GM21528 (cell line): ENCODE measurements around the gene STXBP5.
"Not testable (repeated sequence)": the region's sequence is repeated elsewhere in the genome, so short reads cannot be mapped to it uniquely, and the experiment has no call there.

ENCODE experiments used
- ATAC-seq: cut with Tn5 transposase; IDR thresholded peaks from one replicate; pipeline ENCODE4 v1.9.1; 2021; ENCODE audit warnings: mild to moderate bottlenecking, moderate library complexity; ENCODE audit not compliant: unreplicated experiment, low FRiP score

STXBP5 gene

GRCh38 chr6:147347882-147348575 lies 143.8 kb downstream of the STXBP5 start:
- no peak for ATAC-seq

DNA sequence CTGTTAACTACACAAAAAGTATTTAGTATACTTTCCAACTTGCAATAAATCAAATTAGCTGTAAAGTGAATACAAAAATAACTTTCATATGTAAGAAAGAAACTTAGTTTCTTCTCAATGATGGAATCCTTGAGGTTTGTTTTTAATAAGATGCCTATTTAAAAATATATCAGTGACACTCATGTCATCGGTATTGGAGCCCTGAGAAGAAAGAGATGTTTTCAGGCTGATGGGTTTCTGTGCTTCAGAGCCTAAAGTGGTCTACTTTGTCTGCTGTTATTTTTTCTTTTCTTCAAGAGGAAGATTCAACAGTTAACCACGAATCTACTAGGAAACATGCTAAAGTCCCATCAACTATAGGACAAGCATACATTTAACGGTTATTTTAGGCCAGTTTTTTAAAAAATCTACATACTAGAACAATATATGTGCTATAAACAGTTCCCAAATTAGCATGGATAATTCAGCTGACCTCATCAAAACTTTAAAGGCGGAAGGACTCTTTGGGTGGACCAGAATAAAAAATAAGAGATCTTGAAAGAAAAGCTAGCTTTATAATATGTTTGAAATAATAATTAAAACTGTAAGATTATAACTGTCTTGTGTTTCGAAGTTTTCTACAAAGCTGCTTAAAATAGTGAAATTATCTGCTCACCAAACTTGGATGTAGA lies 157.2 kb downstream of the STXBP5 start:
- no peak for ATAC-seq

DNA sequence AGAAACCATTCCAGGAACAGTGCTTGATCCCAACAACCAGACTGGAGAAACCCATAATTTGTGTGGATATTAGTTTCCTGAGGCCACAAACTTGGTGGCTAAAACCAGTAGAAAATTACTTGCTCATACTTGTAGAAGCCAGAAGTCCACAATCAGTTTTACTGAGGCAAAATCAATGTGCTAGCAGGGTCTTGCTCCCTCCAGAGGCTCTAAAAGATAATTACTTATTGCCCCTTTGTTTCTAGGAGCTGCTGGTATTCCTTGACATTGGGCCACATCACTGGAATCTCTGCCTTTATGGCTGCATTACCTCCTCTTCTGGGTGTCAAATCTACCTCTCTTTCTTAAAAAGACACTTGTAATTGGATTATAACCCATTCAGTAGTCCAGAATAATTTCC lies 162.1 kb downstream of the STXBP5 start:
- ATAC-seq = no peak

DNA sequence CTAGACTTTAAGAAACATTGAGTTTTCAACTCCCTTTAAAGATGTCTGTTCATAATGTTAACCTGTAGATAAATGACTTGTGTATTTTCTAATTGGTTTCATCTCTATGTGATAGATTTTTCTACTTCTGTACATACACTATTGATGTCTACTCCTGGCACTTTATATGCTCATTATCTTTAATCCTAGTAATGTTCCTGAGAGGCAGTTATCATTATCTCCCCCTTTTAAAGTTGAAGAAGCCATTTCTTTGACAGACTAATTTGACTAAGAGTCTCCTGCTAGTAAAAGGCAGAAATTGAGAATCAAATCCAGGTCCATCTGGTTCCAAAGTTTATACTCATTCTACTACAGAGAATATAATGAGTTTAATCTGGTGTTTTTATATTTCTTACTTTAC lies 167.1 kb downstream of the STXBP5 start:
- ATAC-seq = no peak

DNA sequence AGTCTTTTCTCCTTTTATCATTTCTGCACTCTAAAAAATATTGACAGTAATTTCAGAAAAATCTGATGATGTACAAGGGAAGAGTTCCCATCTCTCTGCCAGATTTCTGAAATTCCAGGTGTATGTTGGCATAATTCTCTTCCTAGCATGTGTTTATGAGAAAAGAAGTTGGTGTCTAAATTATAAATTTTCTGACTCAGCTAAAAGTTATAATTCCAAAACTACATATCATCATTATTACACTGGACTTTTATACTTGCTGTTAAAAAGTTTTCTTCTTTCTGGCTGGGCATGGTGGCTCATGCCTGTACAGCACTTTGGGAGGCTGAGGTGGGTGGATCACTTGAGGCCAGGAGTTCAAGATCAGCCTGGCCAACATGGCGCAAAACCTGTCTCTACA lies 168.6 kb downstream of the STXBP5 start:
- ATAC-seq = no peak

DNA sequence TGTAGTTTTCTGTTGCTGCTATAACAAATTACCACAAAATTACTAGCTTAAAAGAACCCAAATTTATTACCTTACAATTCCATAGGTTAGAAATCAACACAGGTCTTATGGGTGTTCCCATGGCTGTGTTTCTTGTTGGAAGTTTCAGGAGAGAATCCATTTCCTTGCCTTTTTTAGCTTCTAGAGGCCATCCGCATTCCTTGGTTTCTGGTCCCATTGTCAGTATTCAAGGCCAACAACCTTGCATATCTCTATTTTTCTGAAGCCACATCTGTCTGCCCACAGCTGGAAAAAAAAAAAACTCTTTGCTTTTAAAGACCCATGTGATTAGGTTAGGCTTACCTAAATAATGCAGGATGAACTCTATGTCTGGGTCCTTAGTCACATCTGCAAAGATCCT lies 174.6 kb downstream of the STXBP5 start:
- no peak for ATAC-seq

GRCh38 chr6:147380841-147381240 lies 176.6 kb downstream of the STXBP5 start:
- not testable (repeated sequence) for ATAC-seq

- no peak for ATAC-seq
Measured at GRCh38 chr6:147381712-147382111, 177.5 kb downstream of the STXBP5 start.

- no peak for ATAC-seq
Measured at GRCh38 chr6:147382945-147383554, 178.8 kb downstream of the STXBP5 start.

DNA sequence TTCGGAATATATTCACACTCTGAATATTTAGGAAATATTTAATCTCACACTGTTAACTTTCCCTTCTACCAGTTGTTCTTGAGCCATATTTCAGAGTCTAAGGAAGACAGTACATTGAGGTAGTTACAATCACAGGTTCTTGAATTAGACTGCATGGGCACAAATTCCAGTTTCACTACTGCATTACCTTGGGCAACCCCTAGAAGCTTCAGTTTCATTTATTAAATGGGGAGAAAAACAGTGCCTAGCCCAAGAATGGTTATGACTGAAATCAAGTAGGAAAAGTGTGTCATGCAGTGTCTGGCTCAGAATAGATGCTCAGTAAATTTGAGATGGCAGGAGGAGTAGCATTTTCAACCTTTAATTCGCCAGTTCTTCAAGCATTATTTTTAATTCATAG lies 179.8 kb downstream of the STXBP5 start:
- ATAC-seq = peak; percentile 52

DNA sequence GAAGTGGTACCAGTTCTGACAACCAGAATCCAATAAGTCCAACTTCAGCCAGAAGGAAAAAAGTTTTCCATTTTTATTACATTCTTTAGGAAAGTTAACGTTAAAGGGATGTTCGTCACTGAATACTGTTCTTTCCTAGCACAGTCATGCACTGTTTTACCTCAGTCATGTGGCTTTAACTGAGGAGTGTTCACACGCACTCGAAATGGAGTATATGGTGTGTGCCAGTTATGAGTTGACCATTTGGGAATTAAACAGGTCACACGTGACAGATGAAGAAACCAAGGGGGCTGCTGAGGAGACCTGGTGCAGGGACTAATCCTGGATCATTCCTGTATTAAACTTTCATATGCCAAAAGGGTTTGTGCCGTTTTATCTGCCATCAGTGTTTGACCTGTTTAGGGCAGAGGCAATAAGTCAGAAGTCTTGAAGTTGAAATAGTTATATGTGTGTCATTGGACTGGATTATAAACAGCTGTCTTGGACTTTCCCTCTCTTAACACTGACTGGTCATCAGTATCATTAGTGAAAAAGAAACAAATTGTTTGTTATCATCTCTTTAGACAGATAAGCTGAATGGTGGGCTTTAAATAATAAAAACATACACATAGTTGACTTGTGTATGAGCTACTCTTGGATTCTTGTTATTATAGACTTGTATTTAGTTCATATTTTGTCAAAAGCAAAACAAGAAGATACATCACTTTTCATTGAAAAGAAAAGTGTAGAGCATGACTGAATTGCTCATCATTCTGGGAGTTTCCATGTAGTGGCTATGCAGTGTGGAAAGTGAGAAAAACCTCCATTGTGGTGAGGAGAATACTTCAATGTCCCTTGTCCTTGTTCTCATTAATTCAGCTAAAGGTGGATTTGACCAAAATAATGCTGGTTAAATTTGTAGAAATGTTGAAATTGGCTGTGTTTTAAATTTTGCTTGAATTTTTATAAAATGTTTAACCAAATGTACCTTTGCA lies 180.8 kb downstream of the STXBP5 start:
- ATAC-seq = no peak

- no peak for ATAC-seq
Measured at GRCh38 chr6:147389463-147389862, 185.2 kb downstream of the STXBP5 start.

GRCh38 chr6:147390909-147391536 lies 186.8 kb downstream of the STXBP5 start:
- no peak for ATAC-seq

DNA sequence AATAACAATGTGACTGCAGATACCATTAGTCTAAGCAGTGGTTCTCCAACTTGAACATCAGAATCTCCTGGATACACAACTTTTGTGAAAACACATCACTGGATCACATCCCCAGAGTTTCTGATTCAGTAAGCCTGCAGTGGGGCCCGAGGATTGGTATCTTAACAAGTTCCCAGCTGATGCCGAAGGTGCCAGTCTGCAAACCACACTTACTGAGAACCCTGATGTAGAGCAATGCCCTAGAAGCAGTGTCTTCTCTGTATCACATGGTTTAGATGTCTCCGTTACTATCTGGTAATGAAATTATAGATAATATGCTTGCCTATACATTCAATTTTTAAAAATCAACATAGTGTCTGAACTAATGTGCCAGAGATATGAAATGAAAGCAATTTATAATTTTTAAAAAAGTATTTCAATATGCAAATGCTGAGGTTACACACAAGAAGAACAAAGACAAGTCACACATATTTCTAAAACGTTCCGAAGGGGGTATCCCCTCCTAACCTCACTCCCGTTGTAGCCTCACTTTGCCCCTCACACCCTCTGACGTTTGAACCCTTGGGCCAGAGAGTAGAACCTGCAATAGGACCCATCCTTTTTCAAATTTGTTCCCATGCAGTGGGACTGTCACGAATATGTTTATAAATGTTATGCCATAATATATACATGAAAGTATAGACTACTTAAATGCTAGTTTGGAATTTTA lies 188.9 kb downstream of the STXBP5 start:
- ATAC-seq = no peak

GRCh38 chr6:147395158-147395557 lies 190.9 kb downstream of the STXBP5 start:
- no peak for ATAC-seq

- ATAC-seq = no peak
Measured at GRCh38 chr6:147397306-147397705, 193.1 kb downstream of the STXBP5 start.

- no peak for ATAC-seq
Measured at GRCh38 chr6:147400968-147401367, 196.8 kb downstream of the STXBP5 start.

- no peak for ATAC-seq
Measured at GRCh38 chr6:147401779-147402178, 197.6 kb downstream of the STXBP5 start.

GRCh38 chr6:147406783-147407182 lies 202.6 kb downstream of the STXBP5 start:
- no peak for ATAC-seq

GRCh38 chr6:147407571-147407970 lies 203.4 kb downstream of the STXBP5 start:
- no peak for ATAC-seq
